Measurements from ENCODE around the gene SGSM2.

Gene SGSM2

DNA sequence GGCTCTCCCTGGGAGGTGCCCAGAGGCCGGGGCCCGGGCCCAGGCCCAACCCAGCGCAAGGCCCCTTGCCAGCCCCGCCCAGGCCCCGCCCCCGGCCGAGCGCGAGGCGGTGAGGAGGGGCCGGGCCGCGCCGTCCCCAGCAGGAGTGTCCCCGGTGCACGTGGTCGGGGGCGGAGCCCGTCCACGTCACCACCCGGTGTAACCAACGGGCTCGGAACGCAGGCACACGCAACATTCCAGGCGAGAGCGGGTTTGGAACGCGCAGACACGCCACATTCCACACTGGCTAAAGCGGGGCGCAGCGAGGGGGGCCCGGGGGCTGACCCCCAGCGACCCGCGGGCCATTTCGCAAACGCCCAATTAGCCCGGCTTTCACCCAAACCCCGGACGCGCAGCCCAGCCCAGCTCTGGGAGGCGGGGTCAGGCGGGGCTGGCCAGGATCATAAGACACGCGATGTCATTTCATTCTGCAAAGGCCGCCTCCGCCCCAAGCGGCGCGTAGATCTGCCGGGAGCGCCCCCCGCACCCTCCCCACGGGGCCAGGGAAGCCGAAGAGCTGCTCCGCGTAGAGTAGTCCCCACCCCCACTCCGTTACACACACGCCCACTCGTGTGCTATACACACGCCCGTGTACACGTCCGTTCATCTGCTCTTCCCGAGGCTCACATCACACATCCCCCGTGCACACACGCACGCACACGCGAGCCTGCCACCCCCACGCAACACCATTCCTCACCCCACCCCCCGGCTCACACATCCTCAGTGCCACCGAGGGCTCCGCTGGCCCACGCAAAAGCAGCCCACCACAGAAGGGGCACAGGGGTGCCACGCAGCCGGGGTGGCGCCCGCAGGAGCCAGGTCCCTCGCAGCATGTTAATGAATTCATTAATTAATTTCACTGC is 62.5 kb downstream of the SGSM2 start:
- DNase-seq, result peak; percentile 97

DNA sequence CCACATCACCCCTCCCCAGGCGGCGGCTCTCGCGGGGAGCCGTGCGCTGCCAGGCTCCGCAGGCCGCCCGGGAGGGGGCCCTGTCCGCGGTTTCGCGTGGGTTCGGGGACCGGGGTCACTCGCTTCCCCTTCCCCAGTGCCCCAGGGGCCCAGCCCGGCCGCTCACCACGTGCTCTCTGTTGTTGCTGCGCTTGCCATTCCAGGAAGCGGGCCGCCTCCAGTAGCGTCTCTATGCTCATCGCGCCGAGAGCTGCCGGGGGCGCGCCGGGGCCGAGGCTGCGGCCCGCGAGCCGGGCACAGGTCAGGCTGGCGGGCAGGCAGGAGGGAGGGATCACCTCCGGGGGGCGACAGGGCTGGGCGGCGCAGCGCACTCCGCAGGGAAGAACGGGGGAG is 63.2 kb downstream of the SGSM2 start:
- peak; percentile 82 for DNase-seq

DNA sequence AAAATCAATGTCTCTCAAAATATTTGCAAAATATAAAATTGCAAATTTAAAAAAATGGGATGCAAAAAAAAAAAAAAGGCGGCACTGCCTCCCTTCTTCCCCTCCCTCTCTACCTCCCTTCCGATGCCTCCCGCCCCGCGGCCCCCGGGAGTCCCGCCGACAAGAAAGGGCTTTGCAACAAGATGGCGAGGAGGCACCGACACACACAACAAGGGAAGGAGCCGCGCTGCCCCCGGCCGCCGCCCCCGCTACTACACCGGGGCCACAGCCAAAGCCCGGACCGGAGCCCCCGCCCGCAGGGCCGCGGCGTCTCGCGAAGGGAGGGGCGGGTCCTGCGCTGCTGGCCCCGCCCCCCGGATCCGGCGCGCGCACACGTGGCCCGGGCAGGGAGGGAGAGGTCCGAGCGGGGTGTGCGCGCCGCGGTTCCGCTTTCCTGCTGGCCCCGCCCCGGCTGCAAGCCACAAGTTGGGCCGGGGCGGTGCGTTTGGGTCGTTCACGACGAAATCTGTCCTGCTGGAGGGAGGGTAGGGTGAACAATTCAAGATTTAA is 63.6 kb downstream of the SGSM2 start, which contains the start of gene MNT:
TSS of gene MNT (minus strand) at position 184 of the 549 bp plus-strand sequence. CDS start 348 bp downstream, outside the sequence.
- DNase-seq, result peak; percentile 97

DNA sequence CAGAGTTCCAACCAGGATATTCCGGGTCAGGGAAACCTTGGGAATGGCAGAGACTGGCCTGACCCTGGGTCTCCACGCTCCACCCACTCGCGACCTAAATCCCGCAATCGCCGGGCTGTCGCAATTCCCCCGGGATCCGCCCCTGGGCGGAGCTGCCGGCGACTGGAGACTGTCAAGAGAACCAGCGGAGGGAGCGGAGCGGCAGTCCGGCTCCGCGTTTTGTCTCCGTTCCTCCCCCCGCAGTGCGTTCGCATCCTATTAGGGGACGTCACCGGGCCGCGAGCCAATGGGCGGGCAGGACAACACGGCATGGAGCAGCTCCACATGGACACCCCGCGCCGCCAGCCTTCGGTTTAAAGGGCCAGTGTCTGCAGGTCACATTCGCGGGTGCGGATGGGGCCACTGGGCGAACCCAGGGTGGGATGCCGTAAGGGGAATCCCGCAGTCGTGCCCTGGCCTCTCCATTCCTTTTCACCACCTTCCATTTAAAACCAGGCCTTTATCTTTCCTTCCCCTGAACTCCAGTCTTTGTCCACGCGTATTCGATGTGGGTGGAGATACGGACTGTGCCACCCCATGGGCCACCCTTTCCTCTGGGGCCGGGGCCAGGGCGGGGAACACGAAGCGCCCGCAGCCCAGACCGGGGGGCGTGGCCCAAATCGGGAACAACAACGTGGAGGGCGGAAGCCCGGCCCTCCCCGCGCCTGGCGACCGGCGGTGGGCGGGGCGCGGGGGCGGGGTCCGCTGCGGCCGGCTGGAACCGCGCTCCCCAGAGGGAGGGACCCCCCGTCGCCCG is 64.3 kb downstream of the SGSM2 start:
- DNase-seq, result peak; percentile 100

DNA sequence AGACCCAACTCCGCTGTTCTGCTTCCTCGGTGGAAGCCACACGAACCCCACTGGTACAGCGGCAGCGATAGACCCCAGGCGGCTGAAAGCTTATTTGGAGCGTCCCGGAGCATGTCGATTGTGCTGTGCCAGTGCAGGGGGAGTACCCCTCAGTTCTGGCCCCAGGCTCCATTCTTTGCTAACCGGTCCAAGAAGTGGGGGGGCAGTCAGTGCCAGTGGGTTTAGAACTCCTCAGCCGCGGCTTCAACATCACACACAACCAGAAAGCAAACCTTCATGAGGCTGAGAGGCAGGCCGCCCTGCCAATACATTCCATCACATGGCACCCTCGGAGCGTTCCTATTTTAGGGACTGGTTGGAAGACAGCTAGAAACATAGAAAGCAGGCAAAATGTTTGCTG is 65.2 kb downstream of the SGSM2 start:
- DNase-seq, result peak; percentile 37

DNA sequence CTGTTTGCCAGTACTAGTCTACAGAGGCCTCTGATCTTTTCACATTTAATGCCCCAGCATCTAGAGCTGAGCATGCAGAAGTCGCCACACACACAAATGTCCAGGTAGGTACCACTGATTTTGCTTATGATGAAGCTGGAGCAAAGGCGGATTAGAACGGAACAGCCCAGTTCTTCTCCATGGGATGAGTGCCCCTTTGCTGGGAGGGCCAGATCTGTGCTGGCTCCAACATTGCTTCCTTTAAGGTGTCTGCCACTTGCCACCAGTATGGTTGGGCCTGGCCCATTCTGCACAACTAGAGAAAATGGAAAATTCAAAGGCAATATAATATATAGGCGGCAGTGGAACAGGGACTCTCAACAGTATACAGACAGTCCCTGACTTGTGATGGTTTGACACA is 65.7 kb downstream of the SGSM2 start:
- DNase-seq, result no peak

DNA sequence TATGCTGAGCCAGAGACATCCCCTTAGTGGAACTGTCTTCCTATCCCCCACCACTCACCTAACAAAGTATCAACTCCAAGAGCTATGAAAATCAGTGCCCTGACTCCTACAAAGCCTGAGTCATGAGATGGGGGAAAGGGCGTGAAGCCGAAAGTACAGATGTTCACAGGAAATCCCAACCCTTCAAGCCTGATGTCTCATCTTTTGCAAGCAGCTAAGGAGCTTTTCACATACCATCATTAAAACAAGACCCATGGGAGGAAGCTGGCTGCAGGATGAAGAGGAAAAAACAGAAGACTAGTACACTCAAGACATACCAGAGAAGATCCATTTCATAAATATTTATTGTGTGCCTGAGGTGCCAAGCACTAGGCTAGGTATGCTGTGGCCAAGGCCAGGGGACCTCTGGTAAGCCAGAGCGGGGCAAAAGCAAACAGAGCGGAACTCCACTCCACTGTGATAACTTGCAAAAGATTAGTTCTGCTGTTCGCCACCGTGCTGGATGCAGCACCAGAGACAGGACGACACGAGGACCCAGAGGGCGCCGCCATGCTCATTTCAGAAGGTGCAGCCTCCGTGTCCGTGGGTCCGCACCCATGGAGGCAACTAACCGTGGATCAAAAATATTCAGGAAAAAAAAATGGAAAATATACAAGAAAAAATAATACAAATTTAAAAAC is 68.1 kb downstream of the SGSM2 start:
- DNase-seq, result no peak

DNA sequence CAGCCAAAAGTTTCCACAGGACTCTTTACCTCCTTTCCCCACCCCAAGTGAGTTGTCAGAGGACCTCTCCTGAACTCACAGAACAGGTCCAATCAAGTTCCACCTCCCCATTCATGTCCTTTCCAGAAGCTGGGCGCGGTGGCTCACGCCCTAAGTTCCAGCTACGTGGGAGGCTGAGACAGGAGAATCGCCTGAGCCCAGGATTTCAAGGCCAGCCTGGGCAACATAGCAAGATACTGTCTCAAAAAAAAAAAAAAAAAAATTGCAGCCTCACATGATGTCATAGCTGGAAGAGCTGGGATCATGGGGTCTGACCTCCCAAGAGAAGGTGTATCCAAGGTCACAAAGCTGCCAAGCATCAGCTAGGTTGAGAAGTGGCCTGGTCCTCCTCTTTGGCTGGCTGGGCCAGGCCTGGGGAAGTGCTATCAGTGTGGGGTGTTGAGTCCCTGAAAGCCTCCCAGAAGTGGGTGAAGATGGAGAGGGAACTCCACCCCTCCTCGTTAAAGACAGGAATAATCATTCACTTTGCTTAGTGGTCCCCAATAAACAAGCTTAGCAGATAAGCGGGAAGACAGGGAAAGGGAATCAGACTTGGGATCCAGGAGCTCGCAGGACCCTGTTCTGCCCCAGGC is 69.1 kb downstream of the SGSM2 start:
- DNase-seq, result no peak

DNA sequence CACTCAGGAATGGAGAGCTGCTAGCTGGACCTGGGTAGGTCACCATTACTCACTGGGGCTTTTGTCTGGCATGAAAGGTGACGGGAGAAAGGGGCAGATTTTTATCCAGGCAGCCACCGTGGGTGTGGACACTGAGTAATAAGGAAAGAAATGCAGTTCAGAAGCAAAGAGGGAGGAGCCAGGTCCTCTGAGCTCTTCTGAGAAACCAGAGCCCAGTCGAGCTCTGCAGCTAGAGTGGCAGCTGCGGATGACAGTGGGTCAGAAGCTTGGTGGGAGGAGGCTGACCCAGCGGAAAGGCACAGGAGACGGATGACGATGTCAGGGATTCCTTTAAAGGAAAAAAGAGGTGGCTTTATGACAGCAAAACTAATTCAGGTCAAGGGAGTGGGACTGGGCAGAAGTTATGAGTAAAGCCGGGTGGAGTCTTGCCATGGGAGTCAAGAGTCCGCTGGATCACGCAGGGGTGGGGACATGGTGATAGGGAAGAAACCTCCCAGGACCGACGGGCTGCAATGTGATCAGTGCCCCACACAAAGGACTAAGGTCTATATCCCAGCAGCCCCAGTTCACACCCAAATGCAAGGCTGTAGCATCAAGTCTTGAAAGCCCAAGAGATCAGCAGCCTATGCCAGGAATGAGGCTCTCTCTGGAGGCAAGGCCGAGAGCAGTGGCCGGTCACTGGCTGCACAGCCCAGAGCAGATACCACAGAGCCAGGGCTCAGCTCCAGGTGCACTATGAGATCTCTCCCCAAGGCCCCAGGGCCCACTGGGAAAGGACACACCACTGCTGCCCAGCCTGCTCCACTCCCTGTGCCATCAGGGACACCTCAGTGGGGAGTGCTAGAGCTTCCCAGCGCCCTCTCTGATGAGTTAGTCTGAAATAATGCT is 69.8 kb downstream of the SGSM2 start:
- DNase-seq, result no peak

DNA sequence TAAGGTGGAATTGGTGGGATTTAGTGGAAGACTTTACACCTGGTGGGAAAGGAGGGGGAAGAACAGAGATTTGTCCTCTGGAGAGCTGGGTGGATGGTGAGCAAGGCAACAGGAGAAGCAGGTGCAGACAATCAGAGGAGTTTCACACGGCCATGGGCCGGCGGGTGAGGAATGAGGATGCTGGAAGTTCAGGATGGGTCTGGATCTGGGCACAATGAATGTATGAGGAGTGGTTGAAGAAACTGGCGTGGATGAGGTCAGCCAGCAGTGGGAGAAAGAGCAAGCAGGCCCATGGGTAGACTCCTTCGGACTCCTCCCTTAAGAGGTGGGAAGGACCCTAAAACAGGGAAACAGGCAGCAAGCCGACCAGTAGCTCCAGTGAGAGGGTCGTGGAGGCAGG is 73.7 kb downstream of the SGSM2 start:
- no peak for DNase-seq

DNA sequence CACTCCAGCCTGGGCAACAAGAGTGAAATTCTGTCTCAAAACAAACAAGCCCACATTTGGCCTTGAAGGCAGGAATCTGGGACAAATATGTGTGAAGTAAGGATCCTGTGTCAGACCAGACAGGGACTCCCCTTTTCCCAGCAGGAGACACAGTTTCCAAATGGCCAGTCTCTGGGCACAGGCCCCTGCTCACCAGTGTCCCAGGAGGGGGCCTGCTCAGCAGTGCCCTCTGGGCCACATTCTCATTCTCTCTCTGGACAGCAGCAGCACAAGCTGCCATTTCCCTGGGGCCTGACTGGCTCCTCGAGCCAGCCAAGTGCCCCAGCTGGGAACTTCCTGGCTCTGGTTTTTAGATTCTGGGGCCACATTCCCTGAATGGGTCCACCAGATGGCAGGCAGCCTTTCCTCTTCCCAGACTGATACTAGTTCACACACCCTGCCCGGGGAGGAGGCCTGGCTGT is 75.3 kb downstream of the SGSM2 start:
- no peak for DNase-seq

DNA sequence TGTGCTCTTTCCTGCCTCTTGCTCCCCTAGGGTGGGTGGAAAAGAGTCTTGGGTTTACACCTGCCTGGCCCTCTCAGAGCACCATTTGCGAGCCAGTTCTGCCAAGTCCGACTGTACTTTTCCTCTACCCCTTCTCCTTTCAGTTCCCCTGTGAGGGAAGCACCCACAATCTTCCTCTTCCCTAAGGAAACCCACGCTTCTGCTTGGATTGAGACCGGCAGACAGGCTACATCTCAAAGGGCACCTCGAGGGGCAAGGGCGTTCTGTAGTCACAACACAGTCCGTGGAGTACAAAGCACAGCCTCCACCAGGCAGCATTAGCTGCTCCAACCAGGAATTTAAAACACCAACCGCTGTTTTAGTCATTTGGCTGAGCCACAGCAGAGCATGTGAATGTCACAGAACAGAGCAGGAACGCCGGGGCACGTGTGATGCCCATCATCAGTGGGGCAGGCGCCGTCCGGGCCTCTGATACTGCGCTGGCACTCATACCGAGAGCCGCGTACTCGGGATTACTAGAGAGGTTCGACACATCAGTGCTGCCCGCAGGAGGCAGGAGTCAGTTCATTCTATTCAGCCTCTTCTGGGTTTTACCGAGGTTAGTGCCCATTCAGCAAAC is 77.3 kb downstream of the SGSM2 start:
- no peak for DNase-seq

DNA sequence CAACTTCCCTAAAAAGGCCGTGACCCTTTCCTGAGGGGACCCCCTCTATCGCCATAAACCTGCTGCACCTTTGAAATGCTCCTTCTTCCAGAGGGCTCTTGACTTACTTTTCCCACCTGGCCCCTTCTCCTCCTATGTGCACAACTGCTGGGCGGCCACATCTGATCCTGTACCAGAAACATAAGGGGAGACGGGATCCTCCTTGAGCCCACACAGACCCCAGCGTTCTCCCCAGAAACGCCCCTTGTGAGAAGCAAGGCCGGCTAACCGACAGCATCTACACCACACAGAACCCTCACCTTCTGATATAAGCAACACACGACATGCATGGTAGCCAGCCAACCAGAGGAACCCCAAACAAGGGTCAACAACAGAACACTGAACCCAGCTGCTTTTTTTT is 77.8 kb downstream of the SGSM2 start:
- no peak for DNase-seq

DNA sequence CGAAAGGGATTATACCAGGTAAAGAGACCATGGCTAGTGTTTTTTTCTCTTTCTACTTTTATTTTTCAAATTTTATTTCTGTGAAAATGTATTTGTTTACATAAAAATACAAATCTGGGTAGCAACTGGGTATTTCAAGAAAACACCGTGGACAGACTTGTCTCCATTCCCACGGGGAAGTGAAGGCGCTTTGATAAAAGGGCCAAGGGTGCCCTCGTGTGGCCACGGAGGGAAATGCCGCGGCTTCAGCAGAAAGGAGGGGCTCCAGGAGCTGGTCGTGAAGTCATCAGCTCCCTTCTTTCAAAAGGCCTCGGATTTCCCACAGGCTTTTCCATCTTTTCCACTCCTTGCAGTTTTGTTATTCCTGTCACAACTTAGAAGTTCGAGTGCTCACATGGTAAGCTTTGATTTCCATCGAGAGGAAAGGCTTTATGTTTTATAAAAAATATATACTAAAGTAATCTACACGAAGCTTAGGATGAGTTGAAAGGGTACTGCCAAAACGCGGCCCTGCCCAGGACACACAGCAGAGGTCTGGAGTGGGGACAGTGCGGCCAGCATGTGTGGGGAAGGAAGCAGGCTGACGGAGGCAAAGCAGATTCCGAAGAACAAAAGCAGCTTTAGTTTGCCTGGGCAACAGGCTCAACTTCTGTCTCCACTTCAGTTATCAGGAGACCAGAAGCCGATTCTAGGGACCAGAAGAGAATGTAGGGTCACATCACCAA is 78.9 kb downstream of the SGSM2 start:
- peak; percentile 91 for DNase-seq

DNA sequence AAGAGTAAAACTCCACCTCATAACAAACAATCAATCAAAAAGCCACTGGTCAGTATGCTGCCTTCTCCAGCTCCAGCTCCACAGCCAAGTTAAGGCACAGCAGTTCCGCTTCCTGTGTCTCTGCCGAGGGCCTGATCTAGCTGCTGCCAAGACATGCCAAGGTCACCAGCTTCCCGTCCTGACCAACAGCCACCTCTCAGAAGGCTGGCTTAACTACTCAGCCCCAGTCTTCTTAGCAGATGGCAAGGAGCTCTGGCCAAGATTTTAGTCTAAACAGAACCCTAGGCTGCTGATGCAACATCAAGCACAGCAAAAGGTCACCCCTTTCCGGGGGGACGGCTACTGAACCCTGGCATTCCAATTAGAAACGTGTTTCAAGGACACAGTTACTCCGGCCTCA is 81.3 kb downstream of the SGSM2 start:
- no peak for DNase-seq

DNA sequence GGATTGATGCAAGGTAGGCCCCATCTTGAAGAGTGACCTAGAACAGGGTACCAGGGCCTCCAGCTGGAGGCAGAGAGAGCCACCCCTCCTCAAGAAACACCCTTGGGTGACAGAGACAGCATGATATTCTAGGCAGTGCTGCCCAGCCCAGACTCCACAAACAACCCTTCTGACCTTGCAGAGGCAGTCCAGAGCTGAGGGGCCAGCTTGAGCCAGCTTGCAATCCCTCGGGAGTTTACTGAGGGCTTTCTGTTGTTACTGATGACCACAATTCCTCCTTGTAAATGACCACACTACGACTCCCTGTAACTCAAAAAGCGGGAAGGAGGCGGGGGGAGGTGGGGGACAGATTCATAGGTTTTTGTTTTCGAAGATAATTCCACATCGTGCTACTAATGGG is 82.2 kb downstream of the SGSM2 start:
- no peak for DNase-seq

DNA sequence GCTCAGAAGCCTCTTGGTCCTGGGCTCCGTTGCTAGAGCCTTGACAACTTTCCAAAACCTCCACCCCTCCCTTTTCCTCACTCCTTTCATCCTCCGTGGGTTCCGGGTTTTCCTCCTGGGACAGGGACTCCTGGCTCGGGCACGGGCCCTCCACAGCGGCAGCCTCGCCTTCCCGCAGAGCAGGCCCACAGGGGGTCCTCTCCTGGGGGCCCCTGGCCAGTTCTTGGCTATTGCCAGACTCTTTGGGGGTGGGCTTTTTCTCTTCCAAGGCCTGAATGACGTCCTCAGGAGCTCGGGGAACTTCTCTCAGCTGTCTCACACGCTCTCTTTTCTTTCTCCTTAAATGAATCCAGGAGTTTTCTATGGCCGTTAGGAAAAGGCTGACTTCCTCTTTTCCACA is 82.9 kb downstream of the SGSM2 start:
- DNase-seq, result no peak

DNA sequence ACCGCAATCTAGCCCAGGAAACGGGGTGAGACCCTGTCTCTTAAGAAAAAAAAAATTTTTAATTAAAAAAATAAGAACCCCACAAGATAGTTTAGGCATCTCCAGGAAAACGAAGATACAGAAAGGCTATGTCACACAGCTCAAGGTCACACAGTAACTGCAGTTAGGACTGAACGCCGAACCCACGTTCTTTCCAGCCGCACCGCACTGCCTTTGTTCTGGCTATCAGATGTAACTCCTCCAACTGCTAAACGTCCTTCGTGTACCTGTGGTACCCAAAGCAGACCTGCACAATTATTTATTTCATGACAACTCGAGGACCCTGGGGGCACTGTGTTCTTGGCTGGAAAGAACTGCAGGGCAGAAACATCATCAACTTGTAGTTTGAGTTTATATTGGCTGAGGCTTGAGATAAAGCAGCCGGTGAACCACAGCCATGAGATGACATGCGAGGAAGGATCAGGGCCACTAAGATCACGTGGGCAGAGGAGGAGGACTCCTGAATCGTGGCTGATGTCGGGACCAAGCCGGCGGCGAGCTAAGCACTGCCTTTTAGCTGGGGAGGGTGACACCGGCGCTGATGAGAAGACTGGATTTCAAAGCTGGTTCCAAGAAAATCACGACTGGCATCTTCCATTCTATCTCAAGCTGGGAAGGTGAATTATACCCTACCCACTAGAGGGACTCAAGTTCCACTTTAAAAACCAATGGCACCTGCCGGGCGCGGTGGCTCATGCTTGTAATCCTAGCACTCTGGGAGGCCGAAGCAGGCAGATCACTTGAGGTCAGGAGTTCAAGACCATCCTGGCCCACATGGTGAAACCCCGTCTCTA is 84.2 kb downstream of the SGSM2 start:
- peak; percentile 32 for DNase-seq

DNA sequence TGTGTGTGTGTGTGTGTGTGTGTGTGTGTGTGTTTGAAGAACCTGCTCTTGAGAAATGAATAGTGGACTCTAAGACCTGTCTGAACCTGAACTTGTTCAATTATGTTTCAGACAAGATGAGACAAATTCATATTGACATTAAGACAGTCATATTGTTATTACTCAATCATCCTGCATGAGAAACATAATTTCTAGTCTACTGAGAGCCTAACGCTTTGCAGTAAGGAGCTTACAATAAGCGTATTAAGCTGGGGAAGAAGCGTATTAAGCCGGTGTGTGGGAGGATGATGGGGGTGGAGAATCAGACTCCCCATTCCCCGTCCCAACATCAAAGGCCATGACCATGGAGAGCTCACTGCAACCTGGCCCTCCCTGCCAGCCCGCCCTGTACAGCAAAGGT is 86.0 kb downstream of the SGSM2 start:
- DNase-seq, result no peak
